ENCODE measurements around the gene ZNF827.

GRCh38 chr4:145816091-145816490 lies 122.5 kb downstream of the ZNF827 start:
- TF ChIP-seq CTCF (IDR thresholded peaks at IDR 0.05 in 4 of 5, conservative IDR thresholded peaks at IDR 0.05 in 1 of 5) (no peak), POLR2A (IDR thresholded peaks at IDR 0.05) (no peak)

Measured in gastrocnemius medialis (tissue), 4 donors.